ENCODE data around the gene NRM. TPM values are rescaled to one million over a fixed set of nuclear protein-coding genes. Genes with fewer than 3 reads are reported as not detected.

NRM gene
- total and polyA plus RNA-seq, 2 of the 13 experiments (the other 11 are each of a cell fraction or from before 2014, with no cell fraction given) = 12.5 to 16.0 TPM

- peak; percentile 17; the same call in 1 of the 2 replicates for TF ChIP-seq ZBTB4 (CRISPR knock-in tag; IDR thresholded peaks at IDR 0.05; ENCODE audit: borderline replicate concordance)
- no peak for TF ChIP-seq E2F5 (CRISPR knock-in tag; conservative IDR thresholded peaks at IDR 0.05)
- no peak for TF ChIP-seq ZXDC (CRISPR knock-in tag; IDR thresholded peaks at IDR 0.05)
- no peak; the same call in 1 of the 2 replicates for TF ChIP-seq GABPB1 (CRISPR knock-in tag; IDR thresholded peaks at IDR 0.05)
- no peak for TF ChIP-seq NFIB (CRISPR knock-in tag; IDR thresholded peaks at IDR 0.05; ENCODE audit: borderline replicate concordance)
- TF ChIP-seq BHLHE40 (IDR thresholded peaks at IDR 0.05; ENCODE audit: low read length) = no peak
- TF ChIP-seq THAP11 (CRISPR knock-in tag; IDR thresholded peaks at IDR 0.05) = no peak
- TF ChIP-seq BRF2 (CRISPR knock-in tag; IDR thresholded peaks at IDR 0.05) = 0 out of 2 replicates have a peak, but pooled peaks have one; percentile 27
Measured at GRCh38 chr6:30687659-30688431, 2.9 kb downstream of the NRM start (continued).

Data from HepG2 (cell line).